ENCODE measurements around the gene CHAD. TPM values are rescaled to one million over a fixed set of nuclear protein-coding genes. Genes with fewer than 3 reads are reported as not detected.

Gene CHAD
- total and polyA plus RNA-seq, 2 of the 13 experiments (the other 11 are each of a cell fraction or from before 2014, with no cell fraction given): 1.4 TPM; not detected in 1

DNA sequence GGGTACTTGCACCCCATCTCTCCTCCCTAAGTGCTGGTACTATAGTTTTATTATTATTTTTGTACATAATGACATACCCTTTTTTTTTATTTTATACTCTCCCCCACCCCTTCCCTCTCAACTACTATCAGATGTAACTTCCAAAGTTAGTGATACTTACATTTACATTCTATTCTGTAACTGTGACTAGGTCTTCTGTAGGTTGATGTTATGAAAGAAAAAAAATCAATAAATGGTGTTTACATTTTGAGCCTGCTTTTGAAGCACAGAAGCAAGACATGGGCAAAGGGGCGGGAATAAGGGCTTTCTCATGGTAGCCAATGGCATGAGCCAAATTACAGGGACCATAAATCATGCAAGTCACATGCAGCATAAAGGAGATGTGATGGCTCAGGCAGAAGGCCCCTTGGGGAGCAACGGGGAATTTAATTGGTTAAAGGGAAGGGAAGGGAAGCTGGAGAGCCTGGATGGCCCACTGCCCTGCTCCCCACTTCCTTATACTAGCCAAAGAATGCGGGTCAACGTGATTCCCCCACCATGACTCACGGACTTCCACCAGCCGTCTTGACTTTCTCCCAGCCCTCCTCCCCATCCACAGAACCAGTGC, 45.0 kb downstream of the CHAD start (continued):
- TF ChIP-seq ZNF101 (CRISPR knock-in tag; IDR thresholded peaks at IDR 0.05; ENCODE audit: borderline replicate concordance, low read depth): no peak
- TF ChIP-seq MAF1 (CRISPR knock-in tag; IDR thresholded peaks at IDR 0.05; ENCODE audit: borderline replicate concordance): no peak
- no peak for TF ChIP-seq ZBTB42 (CRISPR knock-in tag; IDR thresholded peaks at IDR 0.05)
- no peak for TF ChIP-seq ZBTB38 (CRISPR knock-in tag; IDR thresholded peaks at IDR 0.05)
- TF ChIP-seq, protein P1, sequence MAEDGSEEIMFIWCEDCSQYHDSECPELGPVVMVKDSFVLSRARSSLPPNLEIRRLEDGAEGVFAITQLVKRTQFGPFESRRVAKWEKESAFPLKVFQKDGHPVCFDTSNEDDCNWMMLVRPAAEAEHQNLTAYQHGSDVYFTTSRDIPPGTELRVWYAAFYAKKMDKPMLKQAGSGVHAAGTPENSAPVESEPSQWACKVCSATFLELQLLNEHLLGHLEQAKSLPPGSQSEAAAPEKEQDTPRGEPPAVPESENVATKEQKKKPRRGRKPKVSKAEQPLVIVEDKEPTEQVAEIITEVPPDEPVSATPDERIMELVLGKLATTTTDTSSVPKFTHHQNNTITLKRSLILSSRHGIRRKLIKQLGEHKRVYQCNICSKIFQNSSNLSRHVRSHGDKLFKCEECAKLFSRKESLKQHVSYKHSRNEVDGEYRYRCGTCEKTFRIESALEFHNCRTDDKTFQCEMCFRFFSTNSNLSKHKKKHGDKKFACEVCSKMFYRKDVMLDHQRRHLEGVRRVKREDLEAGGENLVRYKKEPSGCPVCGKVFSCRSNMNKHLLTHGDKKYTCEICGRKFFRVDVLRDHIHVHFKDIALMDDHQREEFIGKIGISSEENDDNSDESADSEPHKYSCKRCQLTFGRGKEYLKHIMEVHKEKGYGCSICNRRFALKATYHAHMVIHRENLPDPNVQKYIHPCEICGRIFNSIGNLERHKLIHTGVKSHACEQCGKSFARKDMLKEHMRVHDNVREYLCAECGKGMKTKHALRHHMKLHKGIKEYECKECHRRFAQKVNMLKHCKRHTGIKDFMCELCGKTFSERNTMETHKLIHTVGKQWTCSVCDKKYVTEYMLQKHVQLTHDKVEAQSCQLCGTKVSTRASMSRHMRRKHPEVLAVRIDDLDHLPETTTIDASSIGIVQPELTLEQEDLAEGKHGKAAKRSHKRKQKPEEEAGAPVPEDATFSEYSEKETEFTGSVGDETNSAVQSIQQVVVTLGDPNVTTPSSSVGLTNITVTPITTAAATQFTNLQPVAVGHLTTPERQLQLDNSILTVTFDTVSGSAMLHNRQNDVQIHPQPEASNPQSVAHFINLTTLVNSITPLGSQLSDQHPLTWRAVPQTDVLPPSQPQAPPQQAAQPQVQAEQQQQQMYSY (CRISPR knock-in tag; IDR thresholded peaks at IDR 0.05): no peak
- TF ChIP-seq, protein P2, sequence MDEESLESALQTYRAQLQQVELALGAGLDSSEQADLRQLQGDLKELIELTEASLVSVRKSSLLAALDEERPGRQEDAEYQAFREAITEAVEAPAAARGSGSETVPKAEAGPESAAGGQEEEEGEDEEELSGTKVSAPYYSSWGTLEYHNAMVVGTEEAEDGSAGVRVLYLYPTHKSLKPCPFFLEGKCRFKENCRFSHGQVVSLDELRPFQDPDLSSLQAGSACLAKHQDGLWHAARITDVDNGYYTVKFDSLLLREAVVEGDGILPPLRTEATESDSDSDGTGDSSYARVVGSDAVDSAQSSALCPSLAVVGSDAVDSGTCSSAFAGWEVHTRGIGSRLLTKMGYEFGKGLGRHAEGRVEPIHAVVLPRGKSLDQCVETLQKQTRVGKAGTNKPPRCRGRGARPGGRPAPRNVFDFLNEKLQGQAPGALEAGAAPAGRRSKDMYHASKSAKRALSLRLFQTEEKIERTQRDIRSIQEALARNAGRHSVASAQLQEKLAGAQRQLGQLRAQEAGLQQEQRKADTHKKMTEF (CRISPR knock-in tag; IDR thresholded peaks at IDR 0.05): peak; percentile 88
- TF ChIP-seq ZSCAN22 (CRISPR knock-in tag; IDR thresholded peaks at IDR 0.05): no peak
- TF ChIP-seq HMG20B (CRISPR knock-in tag; conservative IDR thresholded peaks at IDR 0.05): peak; percentile 17; the same call in 1 of the 2 replicates
- TF ChIP-seq, protein P3, sequence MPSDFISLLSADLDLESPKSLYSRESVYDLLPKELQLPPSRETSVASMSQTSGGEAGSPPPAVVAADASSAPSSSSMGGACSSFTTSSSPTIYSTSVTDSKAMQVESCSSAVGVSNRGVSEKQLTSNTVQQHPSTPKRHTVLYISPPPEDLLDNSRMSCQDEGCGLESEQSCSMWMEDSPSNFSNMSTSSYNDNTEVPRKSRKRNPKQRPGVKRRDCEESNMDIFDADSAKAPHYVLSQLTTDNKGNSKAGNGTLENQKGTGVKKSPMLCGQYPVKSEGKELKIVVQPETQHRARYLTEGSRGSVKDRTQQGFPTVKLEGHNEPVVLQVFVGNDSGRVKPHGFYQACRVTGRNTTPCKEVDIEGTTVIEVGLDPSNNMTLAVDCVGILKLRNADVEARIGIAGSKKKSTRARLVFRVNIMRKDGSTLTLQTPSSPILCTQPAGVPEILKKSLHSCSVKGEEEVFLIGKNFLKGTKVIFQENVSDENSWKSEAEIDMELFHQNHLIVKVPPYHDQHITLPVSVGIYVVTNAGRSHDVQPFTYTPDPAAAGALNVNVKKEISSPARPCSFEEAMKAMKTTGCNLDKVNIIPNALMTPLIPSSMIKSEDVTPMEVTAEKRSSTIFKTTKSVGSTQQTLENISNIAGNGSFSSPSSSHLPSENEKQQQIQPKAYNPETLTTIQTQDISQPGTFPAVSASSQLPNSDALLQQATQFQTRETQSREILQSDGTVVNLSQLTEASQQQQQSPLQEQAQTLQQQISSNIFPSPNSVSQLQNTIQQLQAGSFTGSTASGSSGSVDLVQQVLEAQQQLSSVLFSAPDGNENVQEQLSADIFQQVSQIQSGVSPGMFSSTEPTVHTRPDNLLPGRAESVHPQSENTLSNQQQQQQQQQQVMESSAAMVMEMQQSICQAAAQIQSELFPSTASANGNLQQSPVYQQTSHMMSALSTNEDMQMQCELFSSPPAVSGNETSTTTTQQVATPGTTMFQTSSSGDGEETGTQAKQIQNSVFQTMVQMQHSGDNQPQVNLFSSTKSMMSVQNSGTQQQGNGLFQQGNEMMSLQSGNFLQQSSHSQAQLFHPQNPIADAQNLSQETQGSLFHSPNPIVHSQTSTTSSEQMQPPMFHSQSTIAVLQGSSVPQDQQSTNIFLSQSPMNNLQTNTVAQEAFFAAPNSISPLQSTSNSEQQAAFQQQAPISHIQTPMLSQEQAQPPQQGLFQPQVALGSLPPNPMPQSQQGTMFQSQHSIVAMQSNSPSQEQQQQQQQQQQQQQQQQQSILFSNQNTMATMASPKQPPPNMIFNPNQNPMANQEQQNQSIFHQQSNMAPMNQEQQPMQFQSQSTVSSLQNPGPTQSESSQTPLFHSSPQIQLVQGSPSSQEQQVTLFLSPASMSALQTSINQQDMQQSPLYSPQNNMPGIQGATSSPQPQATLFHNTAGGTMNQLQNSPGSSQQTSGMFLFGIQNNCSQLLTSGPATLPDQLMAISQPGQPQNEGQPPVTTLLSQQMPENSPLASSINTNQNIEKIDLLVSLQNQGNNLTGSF (CRISPR knock-in tag; IDR thresholded peaks at IDR 0.05): no peak
- no peak for TF ChIP-seq ZNF75D (CRISPR knock-in tag; IDR thresholded peaks at IDR 0.05; ENCODE audit: borderline replicate concordance)
- TF ChIP-seq, protein P4, sequence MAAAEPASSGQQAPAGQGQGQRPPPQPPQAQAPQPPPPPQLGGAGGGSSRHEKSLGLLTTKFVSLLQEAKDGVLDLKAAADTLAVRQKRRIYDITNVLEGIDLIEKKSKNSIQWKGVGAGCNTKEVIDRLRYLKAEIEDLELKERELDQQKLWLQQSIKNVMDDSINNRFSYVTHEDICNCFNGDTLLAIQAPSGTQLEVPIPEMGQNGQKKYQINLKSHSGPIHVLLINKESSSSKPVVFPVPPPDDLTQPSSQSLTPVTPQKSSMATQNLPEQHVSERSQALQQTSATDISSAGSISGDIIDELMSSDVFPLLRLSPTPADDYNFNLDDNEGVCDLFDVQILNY (CRISPR knock-in tag; conservative IDR thresholded peaks at IDR 0.05): no peak
- 0 out of 2 replicates have a peak, but pooled peaks have one; percentile 44 for TF ChIP-seq PHF21A (CRISPR knock-in tag; IDR thresholded peaks at IDR 0.05)
- TF ChIP-seq ARNT (IDR thresholded peaks at IDR 0.05): no peak
- TF ChIP-seq ZNF878 (CRISPR knock-in tag; IDR thresholded peaks at IDR 0.05): no peak
- no peak for TF ChIP-seq SRSF4 (IDR thresholded peaks at IDR 0.05; ENCODE audit: low read depth, low read length, poor library complexity, severe bottlenecking)
- peak; percentile 24; the same call in 1 of the 2 replicates for TF ChIP-seq EHMT2 (IDR thresholded peaks at IDR 0.05; ENCODE audit: borderline replicate concordance, low read depth, low read length)
